GM11168 (cell line): Measurements from ENCODE around the gene ACTN2.

ENCODE experiments used
- in situ Hi-C: fragments of 300-500 bp; cut with MboI; formaldehyde crosslinking; loops from one replicate; pipeline ENCODE4 v1.12.0; 2022; ENCODE audit warnings: low sequenced_read_pairs; ENCODE audit not compliant: unreplicated experiment

The ACTN2 gene

DNA sequence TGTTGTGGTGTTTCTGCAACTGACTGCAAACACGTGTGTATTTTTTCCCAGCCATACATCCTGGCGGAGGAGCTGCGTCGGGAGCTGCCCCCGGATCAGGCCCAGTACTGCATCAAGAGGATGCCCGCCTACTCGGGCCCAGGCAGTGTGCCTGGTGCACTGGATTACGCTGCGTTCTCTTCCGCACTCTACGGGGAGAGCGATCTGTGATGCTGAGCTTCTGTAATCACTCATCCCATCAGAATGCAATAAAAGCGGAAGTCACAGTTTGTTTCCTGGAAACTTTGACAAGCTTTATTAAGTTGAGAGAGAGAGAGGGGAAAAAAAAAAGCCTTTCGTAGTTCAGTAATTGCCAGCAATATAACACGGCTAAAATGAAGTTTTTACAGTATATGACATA lies 76.1 kb downstream of the ACTN2 start:
- in situ Hi-C loops, result no loop called here

DNA sequence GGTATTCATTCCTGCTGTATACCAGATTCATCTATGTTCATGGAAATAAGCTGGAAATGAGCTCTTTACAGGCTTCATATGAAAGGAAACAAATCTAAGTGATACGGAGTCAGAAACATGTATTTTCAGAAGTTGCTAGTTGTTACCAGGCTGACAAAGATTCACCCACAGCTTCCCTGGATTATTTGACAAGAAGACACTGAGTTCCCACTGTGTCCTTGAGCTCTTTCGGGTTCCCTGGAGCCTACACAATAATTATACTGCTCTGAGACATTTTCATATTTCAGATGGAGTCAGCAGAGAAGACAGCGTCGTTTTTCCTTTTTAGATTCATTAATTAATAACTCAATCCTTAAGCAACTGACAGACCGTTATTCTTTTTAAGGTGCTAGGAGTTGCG lies 79.5 kb downstream of the ACTN2 start:
- in situ Hi-C loops, result no loop called here

DNA sequence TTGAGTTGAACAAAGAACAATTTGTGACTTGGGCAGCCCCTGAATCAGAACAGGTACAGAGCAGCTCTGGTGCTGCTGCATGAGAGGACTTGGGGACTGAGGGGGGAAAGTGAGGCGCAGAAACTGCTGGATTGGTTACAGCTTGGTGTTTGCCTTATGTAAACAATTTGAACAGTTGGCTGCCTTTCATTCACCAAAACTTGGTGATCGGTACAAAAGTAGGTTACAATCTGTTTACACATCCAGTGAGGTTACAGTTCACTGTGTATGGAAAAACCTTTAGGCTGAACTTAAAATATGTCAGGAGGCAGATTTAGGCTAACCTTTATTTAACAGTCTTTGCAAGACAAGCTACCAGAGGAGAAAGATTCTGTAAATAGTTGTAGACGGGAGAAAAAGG lies 80.2 kb downstream of the ACTN2 start:
- in situ Hi-C loops, result no loop called here

DNA sequence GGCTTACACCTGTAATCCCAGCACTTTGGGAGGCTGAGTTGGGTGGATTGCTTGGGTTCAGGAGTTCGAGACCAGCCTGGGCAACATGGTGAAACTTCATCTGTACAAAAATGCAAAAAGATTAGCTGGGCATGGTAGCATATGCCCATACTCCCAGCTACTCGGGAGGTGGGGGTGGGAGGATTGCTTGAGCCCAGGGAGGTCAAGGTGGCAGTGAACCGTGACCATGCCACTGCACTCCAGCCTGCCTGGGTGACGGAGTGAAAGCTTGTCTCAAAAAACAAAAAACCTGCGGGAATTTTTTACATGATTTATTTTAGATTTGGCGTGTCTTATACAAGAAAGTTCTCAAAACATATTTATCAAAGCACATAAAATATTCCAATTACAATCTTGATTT lies 81.0 kb downstream of the ACTN2 start:
- in situ Hi-C loops, result no loop called here

DNA sequence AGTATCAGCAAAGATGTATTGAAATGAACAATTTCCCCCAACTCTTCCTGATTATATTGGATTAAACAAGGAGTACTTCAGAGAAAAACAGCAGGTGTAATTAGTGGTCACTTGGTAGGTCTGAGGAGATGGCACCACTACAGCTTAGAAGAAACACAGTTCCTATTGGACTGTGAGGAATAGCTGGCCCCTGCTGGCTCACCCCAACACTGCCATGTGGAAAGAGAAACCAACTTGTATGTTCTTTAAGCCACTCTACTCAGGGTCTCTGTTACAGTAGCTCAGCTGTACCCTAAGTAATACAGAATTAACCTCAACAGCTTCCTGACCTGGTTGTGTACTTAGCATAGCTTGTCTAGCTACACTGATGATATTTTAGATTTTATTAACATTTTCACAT lies 82.3 kb downstream of the ACTN2 start:
- in situ Hi-C loops, result no loop called here

DNA sequence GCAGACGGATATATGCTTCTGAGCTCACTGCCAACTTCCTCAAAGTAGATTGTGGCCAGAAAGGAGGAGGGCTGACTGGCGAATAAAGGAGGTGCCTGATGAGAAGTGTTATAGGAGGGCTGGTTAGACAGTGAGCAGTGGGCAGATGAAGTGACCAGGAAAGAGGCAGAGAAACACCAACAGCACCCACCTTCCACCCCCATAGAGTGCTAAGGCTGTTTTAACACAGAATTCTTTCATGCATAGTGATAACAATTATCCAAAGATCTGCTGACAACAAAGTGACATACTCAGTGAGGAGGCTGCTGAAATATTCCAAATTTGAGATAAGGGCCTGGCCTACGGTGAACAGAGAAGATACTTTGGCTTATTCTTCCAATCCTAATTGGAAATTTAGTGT lies 87.6 kb downstream of the ACTN2 start:
- in situ Hi-C loops, result no loop called here

DNA sequence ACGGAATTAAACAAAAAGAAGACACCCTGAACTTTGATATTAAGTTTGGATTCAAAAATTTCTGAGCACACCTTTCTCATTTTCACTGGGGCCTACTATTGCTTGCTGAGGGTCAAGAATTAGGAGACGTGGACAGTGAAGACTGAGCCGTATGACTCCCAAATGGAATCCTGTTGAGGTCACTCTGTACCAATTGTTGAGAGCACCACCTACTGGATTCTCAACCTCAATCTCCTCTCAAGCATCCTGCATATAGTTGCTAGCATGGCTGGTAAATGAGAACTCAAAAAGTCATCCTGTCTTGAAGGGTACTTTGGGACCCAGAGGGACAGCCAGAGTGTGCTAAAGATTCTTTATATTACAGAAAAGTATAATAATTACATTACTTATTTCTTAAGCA lies 88.6 kb downstream of the ACTN2 start:
- in situ Hi-C loops, result no loop called here

DNA sequence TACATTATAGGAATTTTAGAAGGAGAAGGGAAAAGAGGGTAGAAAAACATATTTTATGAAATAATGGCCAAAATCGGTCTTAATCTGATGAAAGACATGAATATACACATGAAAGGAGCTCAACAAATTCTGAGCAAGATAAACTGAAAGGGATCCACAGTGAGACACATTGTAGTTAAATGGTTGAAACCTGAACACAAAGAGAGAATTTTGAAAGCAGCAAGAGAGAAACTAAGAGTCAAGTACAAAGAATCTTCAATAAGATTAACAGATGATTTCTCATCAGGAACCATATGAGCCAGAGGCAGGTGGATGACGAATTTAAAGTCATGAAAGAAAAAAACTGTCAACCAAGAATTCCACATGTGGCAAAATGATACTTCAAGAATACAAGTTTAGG lies 93.0 kb downstream of the ACTN2 start:
- in situ Hi-C loops, result no loop called here

DNA sequence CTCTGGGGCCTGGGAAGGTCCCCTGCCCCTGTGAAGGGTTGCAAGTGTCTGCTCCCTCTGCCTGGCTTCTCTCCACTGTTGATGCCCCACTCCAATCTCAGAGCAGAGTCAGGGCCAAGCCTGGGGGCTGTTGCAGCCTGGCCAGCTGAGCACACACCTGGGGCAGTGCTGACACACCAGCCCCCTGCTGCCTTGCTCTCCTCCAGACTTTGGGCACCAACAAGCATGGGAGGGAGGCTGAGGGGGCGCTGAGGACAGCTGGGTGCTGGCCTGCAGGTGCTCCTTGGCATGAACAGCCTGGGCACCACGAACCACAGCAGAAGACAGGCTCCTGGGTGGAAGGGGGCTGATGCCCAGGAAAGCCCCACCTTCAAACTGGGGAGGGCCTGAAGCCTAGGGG lies 99.2 kb downstream of the ACTN2 start:
- in situ Hi-C loops, result no loop called here

DNA sequence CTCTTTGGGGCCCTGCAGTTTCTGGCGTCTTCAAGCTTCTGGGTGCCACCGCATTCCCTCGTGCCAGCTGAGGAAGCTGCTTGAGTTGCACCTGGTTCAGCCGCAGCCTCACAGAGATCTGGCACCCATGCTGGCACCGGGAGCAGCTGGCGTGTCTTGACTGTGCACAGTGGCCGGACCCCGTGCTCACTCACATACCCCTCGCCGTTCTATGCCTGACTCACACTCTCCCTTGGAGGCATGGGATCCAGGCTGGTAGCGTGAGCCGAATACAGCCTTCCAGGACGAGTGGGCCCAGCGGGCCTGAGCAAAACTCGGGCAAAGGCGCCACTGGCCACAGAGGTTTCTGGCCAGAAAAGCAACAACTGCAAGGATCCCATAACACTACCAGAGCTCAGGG lies 100.2 kb downstream of the ACTN2 start:
- in situ Hi-C loops, result no loop called here

DNA sequence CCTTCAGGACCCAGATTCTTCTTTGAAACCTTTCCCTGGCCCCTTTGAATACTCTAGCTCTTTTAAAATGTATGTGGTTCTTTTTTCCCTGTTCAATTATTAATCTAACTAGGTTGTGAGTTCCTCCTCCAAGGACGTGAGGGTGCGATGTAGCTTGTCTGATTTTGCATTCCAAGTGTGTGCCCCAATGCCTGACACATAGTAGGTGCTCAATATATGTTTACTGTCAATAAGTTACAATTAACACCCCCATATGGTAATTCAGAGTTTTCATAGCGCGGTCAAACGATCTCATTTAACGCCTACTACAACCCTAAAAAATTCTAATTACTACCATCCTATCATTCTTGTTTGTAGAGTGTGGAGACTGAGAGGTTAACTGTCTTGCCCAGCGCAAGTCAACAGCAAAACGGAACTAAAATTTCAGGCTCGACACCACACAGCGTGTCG lies 108.3 kb downstream of the ACTN2 start:
- in situ Hi-C loops, result no loop called here

DNA sequence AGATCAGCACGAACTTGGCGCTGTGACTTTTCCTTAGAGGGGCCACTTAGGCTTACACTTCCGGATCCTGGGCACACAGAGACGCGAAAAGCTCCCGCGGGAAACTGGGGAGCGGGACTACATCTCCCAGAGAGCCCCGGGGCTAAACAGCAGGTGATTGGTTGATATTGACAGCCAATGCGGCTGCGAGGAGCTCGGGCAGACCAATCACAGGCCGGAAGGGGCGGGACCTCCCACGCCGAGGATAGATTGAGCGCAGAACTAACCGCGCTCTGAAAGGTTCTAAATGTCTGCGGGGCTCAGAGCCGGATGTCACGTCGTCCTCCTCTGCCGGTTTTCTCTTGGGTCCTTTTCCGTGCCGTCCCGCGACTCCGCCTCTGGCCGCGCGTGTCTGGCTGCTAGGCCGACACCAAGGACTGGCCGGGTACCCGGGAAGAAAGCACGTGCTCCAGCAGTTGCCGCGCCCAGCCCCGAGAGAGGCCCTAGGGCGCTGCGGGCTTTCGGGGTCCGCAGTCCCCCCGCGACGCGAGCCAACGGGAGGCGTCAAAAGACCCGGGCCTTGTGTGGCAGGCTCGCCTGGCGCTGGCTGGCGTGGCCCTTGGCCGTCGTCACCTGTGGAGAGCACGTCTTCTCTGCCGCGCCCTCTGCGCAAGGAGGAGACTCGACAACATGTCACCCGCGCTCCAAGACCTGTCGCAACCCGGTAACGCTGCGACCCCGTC lies 108.9 kb downstream of the ACTN2 start, which contains the start of gene MTR:
Gene MTR (plus strand): TSS at position 258 of the 722 bp plus-strand sequence. CDS start 412 bp downstream, at position 670.
- in situ Hi-C loops, result no loop called here

DNA sequence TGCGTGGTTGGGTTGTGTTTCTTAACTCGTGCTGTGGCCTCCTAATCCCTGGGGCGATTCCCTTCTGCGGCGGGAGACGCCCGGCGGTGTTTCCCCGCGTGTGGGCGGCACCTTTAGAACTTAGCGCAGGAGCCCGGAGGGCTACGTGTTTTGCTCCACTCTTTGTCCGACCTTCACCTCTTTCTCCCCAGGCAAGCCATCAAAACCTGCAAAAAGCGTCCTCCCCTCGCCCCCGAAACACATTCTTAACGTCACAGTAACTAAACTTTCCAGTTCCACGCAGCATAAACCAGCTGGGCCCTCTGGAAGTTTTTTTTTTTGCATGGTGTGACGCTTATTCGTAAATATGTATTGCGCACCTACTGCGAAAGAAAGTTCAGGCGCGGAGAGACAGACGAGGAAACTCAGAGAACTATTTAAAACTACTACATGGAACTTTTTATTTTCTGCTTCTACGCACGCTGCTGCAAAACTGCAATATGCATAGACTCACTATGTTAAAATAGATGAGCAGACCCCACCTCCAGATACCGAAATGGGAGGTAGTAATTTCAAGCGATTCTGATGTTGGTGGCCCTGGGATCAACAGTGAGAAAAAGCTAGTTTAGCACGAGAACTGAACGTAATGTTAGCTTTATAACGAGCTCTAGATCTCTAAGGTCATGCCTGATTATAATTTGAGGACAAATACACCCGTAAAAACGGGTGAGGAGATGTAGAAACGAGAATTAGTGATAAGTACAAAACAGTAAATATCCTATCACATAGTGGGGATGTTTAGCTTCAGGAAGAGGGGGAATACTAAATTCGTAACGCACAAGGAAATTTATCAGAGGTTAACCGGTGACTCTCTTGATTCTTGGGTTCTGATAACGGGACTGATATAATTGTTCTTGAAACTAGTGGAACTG lies 109.7 kb downstream of the ACTN2 start:
- in situ Hi-C loops, result no loop called here

DNA sequence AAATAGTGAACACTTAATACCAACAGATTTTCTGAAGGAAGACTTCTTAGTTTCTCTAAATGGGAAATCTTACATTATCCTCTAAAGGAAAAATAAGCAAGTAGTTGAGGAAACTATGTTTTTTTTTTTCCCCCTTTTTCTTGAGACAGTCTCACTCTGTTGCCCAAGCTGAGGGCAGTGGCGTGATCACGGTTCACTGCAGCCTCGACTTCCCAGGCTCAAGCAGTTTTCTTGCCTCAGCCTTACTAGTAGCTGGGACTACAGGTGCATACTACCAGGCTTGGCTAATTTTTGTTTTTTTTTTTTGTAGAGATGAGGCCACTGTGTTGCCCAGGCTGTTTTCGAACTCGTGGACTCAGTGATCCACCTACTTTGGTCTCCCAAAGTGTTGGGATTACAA lies 112.7 kb downstream of the ACTN2 start:
- in situ Hi-C loops, result no loop called here

DNA sequence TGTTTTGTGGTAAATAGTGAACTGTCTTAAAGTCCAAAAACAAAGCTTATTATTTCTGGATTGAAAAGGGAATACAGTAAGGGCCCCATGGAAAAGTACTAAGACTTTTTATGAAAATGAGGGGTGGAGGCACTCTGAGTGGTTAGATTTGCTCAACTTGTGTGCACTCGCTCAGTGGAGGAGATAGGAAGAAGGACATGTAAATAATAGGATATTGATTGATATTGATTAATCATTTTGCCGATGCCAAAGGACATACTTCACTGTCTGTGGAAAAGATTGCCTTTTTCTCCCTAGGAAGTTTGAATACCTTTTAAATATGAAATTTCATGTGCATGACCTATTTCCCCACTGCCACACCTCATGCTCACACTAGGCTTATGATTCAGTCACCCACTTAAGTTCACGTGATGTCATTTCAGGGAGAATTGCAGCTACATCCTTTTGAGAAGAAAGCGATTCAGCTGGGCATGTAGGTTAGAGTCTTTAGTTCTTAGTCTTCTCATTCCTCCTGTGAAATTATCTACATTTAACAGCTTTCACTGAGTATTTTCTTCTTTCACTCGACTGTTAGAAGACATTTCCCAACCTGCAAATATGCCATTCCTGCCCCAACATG lies 113.8 kb downstream of the ACTN2 start:
- in situ Hi-C loops, result no loop called here

DNA sequence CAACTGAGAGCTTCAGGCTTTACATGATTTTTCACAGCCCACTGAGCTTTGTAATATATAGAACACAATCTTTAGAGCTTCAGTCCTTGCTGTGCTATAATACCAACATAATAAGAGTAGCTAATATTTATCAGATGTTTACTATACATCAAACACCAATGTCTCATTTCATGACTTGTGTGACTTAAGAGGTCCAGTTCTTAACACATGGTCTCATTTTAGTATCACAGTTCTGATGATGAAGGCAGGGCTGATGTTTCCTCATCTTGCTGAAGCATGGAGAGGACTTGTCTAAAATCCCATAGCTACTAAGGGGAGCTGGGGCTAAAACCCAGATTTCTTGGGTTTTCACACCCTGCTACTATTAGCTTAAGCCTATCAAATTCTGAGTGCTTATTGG lies 114.3 kb downstream of the ACTN2 start:
- in situ Hi-C loops, result no loop called here

DNA sequence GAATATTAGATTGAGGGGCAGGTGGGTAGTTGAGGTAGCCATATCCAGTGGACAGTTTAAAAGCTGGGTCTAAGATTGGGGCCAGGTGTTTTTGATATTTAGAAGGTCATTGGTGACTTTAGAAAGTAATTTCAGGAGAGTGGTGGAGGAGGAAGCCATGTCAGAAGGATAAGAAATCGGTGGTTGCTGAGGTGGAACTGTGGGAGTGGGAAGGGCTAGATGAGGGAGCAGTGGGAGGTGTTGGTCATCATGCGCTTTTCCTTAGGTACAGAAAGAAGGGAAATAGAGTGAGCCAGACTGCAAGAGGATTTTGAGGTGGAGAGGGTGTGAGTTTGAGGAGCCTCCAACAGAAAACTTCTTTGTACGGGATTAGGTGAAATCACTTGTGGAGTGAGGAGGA lies 116.0 kb downstream of the ACTN2 start:
- in situ Hi-C loops, result no loop called here

DNA sequence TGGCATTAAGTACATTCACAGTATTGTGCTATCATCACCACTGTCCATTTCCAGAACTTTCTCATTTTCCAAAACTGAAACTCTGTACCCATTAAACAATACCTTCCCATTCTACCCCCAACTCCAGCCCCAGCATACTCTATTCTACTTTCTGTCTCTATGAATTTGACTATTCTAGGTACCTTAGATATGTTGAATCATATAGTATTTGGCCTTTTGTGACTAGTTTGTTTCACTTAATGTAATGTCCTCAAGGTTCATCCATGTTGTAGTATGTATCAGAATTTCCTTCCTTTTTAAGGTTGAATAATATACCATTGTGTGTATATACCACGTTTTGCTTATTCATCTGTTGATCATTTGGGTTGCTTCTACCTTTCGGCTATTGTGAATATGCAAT lies 120.3 kb downstream of the ACTN2 start:
- in situ Hi-C loops, result no loop called here

DNA sequence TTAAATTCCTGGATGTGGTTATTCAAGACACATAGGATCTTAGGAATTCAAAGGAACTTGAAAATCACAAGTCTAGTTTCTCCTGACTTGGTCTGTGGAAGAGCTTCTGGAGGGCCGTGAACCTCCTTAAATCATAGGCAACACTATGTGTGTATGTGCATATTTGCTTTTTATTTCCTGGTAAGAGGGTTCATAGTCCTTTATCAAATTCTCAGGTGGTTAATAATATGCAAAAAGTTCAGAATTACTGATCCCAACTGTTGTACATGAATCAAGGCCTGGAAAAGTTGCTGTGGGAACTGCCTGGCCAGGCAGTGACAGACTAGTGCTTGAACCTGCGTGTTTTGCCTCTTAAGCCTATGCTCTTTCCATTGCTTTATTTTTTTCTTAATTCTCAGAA lies 121.7 kb downstream of the ACTN2 start:
- in situ Hi-C loops, result no loop called here

DNA sequence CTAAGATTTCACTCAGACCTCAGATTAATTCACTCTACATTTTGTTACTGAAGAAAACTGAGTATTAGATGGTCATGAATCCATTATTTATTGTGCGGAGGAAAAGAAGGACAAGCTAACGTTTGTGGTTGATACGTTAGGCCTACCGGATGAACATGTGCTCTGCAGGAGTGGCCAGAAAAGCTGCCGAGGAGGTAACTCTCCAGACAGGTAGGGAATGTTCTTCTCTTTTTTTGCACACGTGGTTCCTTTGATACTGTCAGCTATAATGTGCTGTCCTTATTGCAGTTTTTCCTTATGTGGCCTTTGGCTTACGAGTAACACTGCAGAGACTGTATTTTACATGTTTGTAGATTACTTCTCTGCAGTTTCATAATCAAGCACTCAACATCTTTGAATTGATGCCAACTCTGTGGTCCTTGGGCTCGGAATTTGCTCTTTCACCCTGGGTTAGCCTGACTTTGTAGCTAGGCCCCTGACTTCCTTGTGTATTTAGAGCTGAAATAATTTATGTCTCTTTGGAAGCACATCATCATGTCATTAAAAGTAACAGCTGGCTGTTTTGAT lies 122.3 kb downstream of the ACTN2 start:
- in situ Hi-C loops, result no loop called here

DNA sequence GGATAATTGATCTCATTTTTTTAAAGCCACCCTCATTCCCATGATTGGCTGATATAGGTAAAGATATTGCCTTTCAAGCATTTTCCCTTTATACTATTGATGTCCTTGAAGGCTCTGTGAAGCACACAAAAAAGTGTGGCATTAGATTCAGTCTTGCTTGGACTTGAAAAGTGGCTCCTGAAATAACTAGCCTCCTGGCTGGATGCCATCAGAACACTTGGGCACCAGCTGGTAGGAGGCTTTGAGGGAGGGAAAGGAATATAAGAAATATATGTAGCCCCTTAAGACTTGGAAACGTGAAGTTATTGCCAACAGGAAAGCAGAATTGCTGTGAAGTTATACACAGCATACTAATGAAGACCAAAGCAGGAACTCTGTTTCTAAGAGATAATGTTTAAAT lies 122.8 kb downstream of the ACTN2 start:
- in situ Hi-C loops, result no loop called here
